ENCODE results near the gene SH3GLB1. TPM values are rescaled to one million over a fixed set of nuclear protein-coding genes. Genes with fewer than 3 reads are reported as not detected.

Gene SH3GLB1
- total RNA-seq, 1 experiment from 2014 or later, result 45.9 TPM

DNA sequence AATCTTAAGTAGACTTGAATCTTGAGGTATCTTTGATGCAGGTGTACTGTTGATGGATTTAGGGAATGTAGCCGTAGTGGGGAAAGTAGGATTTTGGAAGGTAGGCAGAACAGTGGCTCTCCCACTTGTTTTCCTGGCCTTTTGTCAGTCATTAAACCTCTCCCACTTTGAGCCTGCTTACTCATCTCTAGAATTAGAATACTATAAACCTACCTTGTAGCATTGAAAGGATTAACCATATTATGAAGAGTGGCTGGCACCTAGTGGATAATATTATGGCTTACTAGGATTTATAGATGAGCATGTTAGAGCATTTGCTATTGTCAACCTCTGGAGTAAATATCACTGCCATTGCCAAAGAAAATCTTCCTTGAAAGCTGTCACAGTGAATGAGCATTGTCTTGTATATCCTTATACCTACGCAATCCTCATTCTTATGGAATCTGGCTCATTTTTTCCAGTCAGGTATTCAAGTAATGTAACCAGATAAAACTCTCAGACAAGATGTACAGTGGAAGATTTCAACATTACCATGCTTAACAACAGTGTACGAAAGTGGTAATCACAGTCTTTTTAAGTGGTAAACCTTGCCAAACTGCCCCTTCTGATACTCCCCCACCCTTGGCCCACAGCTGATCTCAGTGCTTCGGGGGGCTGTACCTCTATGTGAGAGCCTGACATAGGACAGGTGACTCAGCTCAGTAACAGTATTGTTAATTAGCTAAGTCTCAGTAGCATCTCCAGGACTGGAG lies 44.4 kb downstream of the SH3GLB1 start:
- no peaks in the 10 kb centered on the region for H3K9me3 ChIP-seq (ENCODE audit: low read depth, low read length, poor library complexity, severe bottlenecking)
- BruUV-seq (replicated peaks), result no TSS peak
- no peak overlapping the region for H3K27ac ChIP-seq (ENCODE audit: low read depth, low read length, poor library complexity, severe bottlenecking)
- H3K4me3 ChIP-seq (ENCODE audit: low read depth, low read length, poor library complexity, severe bottlenecking), result no peak overlapping the region
- intact Hi-C loops (cut with micrococcal nuclease; ENCODE audit: unreplicated experiment), result loop anchor here (10.0 kb wide), 2 partner anchors 244 to 274 kb away; no protein-coding TSS in a partner anchor
- TF ChIP-seq, protein P1, sequence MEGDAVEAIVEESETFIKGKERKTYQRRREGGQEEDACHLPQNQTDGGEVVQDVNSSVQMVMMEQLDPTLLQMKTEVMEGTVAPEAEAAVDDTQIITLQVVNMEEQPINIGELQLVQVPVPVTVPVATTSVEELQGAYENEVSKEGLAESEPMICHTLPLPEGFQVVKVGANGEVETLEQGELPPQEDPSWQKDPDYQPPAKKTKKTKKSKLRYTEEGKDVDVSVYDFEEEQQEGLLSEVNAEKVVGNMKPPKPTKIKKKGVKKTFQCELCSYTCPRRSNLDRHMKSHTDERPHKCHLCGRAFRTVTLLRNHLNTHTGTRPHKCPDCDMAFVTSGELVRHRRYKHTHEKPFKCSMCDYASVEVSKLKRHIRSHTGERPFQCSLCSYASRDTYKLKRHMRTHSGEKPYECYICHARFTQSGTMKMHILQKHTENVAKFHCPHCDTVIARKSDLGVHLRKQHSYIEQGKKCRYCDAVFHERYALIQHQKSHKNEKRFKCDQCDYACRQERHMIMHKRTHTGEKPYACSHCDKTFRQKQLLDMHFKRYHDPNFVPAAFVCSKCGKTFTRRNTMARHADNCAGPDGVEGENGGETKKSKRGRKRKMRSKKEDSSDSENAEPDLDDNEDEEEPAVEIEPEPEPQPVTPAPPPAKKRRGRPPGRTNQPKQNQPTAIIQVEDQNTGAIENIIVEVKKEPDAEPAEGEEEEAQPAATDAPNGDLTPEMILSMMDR (conservative IDR thresholded peaks at IDR 0.05; ENCODE audit: low read depth, low read length), result no peak
- no peak for TF ChIP-seq EZH2 (IDR thresholded peaks at IDR 0.05; ENCODE audit: borderline replicate concordance, low read depth, low read length, poor library complexity, severe bottlenecking)
- H3K27me3 ChIP-seq (replicated peaks; ENCODE audit: insufficient read depth, low read depth, low read length, poor library complexity), result no peaks in the 10 kb centered on the region
- peaks cover 2% of the 10 kb centered on the region for H3K36me3 ChIP-seq (ENCODE audit: insufficient read depth, low read length, poor library complexity, severe bottlenecking)
- ChIA-PET POLR2A (ENCODE audit: low non-redundant PET) (no interaction called here), CTCF (no interaction called here)
- DNase-seq (ENCODE audit: low spot score), result no peak
- no peaks in the 10 kb centered on the region for H3K4me1 ChIP-seq (ENCODE audit: insufficient read depth, low read length, poor library complexity, severe bottlenecking)

GRCh38 chr1:86750076-86750475 lies 45.7 kb downstream of the SH3GLB1 start:
- CTCF ChIA-PET, result no interaction called here
- intact Hi-C loops (cut with micrococcal nuclease; ENCODE audit: unreplicated experiment), result no loop called here

GRCh38 chr1:86750530-86750929 lies 46.2 kb downstream of the SH3GLB1 start:
- H3K27ac ChIP-seq (ENCODE audit: low read depth, low read length, poor library complexity, severe bottlenecking), result no peak overlapping the region
- no peaks in the 10 kb centered on the region for H3K36me3 ChIP-seq (ENCODE audit: insufficient read depth, low read length, poor library complexity, severe bottlenecking)
- DNase-seq (ENCODE audit: low spot score), result no peak
- no peak for TF ChIP-seq EZH2 (IDR thresholded peaks at IDR 0.05; ENCODE audit: borderline replicate concordance, low read depth, low read length, poor library complexity, severe bottlenecking)
- TF ChIP-seq, protein P1 (conservative IDR thresholded peaks at IDR 0.05; ENCODE audit: low read depth, low read length), result no peak
- intact Hi-C loops (cut with micrococcal nuclease; ENCODE audit: unreplicated experiment), result no loop called here
- CTCF ChIA-PET, result no interaction called here
- no peak overlapping the region for H3K4me3 ChIP-seq (ENCODE audit: low read depth, low read length, poor library complexity, severe bottlenecking)
- H3K27me3 ChIP-seq (replicated peaks; ENCODE audit: insufficient read depth, low read depth, low read length, poor library complexity), result no peaks in the 10 kb centered on the region
- no TSS peak for BruUV-seq (replicated peaks)
- POLR2A ChIA-PET (ENCODE audit: low non-redundant PET), result no interaction called here
- H3K9me3 ChIP-seq (ENCODE audit: low read depth, low read length, poor library complexity, severe bottlenecking), result no peaks in the 10 kb centered on the region
- H3K4me1 ChIP-seq (ENCODE audit: insufficient read depth, low read length, poor library complexity, severe bottlenecking), result peaks cover 3% of the 10 kb centered on the region

More at GRCh38 chr1:86750076-86750475, 45.7 kb downstream of the SH3GLB1 start:
- H3K27ac ChIP-seq (ENCODE audit: low read depth, low read length, poor library complexity, severe bottlenecking), result no peak overlapping the region
- no peaks in the 10 kb centered on the region for H3K36me3 ChIP-seq (ENCODE audit: insufficient read depth, low read length, poor library complexity, severe bottlenecking)
- TF ChIP-seq, protein P1 (conservative IDR thresholded peaks at IDR 0.05; ENCODE audit: low read depth, low read length), result no peak
- TF ChIP-seq EZH2 (IDR thresholded peaks at IDR 0.05; ENCODE audit: borderline replicate concordance, low read depth, low read length, poor library complexity, severe bottlenecking), result no peak
- no peaks in the 10 kb centered on the region for H3K27me3 ChIP-seq (replicated peaks; ENCODE audit: insufficient read depth, low read depth, low read length, poor library complexity)
- no peaks in the 10 kb centered on the region for H3K9me3 ChIP-seq (ENCODE audit: low read depth, low read length, poor library complexity, severe bottlenecking)
- H3K4me3 ChIP-seq (ENCODE audit: low read depth, low read length, poor library complexity, severe bottlenecking), result no peak overlapping the region
- POLR2A ChIA-PET (ENCODE audit: low non-redundant PET), result no interaction called here
- BruUV-seq (replicated peaks), result no TSS peak
- no peak for DNase-seq (ENCODE audit: low spot score)
- H3K4me1 ChIP-seq (ENCODE audit: insufficient read depth, low read length, poor library complexity, severe bottlenecking), result peaks cover 3% of the 10 kb centered on the region
